IPS-18a (cell line): Measurements from ENCODE around the gene RING1.

Experiments used
- H3K27ac ChIP-seq: one replicate; pipeline ENCODE4 v1.5.1; 2013; ENCODE audit warnings: low read length
- H3K27me3 ChIP-seq: one replicate; pipeline ENCODE4 v1.6.1; 2013; ENCODE audit warnings: mild to moderate bottlenecking, low read length; ENCODE audit not compliant: control insufficient read depth, insufficient read depth
- H3K36me3 ChIP-seq: one replicate; pipeline ENCODE4 v1.6.1; 2013; ENCODE audit warnings: low read depth, low read length; ENCODE audit not compliant: control insufficient read depth
- H3K4me1 ChIP-seq: one replicate; pipeline ENCODE4 v1.6.1; 2013; ENCODE audit warnings: low read depth, low read length; ENCODE audit not compliant: control insufficient read depth
- H3K4me3 ChIP-seq: one replicate; pipeline ENCODE4 v1.5.1; 2013; ENCODE audit warnings: low read length
- H3K9ac ChIP-seq: one replicate; pipeline ENCODE4 v1.6.1; 2013; ENCODE audit warnings: mild to moderate bottlenecking, low read length, moderate library complexity
- H3K9me3 ChIP-seq: one replicate; pipeline ENCODE4 v1.6.1; 2013; ENCODE audit warnings: low read depth, low read length; ENCODE audit not compliant: control insufficient read depth

RING1 gene

GRCh38 chr6:33208091-33208967, at the start of gene RING1:
RING1 (plus strand) TSS chr6:33208500; CDS start chr6:33208823, 323 bp downstream.
- Histone ChIP-seq H3K27me3 (peaks cover 57% of the 10 kb centered on the region), H3K27ac (no peak within 1 kb of the TSS), H3K4me3 (peak within 1 kb of the TSS; percentile 80), H3K36me3 (peaks cover 12% of the 10 kb centered on the region), H3K4me1 (peaks cover 20% of the 10 kb centered on the region), H3K9me3 (no peaks in the 10 kb centered on the region), H3K9ac (peak within 1 kb of the TSS; percentile 74)

GRCh38 chr6:33160096-33160495, 48.2 kb upstream of the RING1 start:
- no peak overlapping the region for H3K27ac ChIP-seq
- peaks cover 10% of the 10 kb centered on the region for H3K4me1 ChIP-seq
- no peaks in the 10 kb centered on the region for H3K36me3 ChIP-seq

GRCh38 chr6:33160728-33161344, 47.5 kb upstream of the RING1 start:
- Histone ChIP-seq H3K9ac (no peak overlapping the region), H3K36me3 (no peaks in the 10 kb centered on the region), H3K4me1 (peaks cover 10% of the 10 kb centered on the region), H3K27me3 (peaks cover 16% of the 10 kb centered on the region), H3K27ac (no peak overlapping the region), H3K4me3 (peak overlapping the region; percentile 64), H3K9me3 (no peaks in the 10 kb centered on the region)

More at GRCh38 chr6:33160096-33160495, 48.2 kb upstream of the RING1 start:
- no peak overlapping the region for H3K4me3 ChIP-seq
- no peak overlapping the region for H3K9ac ChIP-seq
- no peaks in the 10 kb centered on the region for H3K9me3 ChIP-seq
- peaks cover 16% of the 10 kb centered on the region for H3K27me3 ChIP-seq

- no peaks in the 10 kb centered on the region for H3K36me3 ChIP-seq
- H3K27ac ChIP-seq: no peak overlapping the region
- H3K4me3 ChIP-seq: peak overlapping the region; percentile 64
- peaks cover 10% of the 10 kb centered on the region for H3K4me1 ChIP-seq
- peaks cover 16% of the 10 kb centered on the region for H3K27me3 ChIP-seq
- no peaks in the 10 kb centered on the region for H3K9me3 ChIP-seq
- peak overlapping the region; percentile 52 for H3K9ac ChIP-seq
Measured at GRCh38 chr6:33161354-33162331, 46.7 kb upstream of the RING1 start.

DNA sequence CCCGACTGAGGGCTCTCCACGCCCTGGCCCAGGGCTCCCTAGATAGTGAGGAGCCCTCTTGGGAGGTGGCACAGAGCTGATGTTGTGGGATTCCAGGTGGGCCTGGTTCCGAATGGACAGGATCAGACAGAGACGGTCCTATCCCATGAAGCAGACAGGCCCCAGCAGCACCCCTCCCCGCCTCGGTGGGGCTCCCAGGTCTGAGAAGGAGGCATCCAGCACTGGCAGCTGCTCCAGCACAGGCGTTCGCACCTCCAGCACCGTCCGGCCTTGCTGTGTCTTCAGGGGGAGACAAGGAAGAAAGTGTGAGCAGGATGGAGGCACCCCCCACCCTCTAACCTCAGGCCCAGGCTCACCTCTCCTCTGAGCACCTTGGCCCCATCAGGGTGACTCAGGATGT, 44.8 kb upstream of the RING1 start:
- no peaks in the 10 kb centered on the region for H3K36me3 ChIP-seq
- H3K9ac ChIP-seq: no peak overlapping the region
- peaks cover 16% of the 10 kb centered on the region for H3K27me3 ChIP-seq
- H3K27ac ChIP-seq: no peak overlapping the region
- H3K9me3 ChIP-seq: no peaks in the 10 kb centered on the region
- H3K4me1 ChIP-seq: peaks cover 10% of the 10 kb centered on the region
- no peak overlapping the region for H3K4me3 ChIP-seq

- no peak overlapping the region for H3K9ac ChIP-seq
- no peaks in the 10 kb centered on the region for H3K9me3 ChIP-seq
- H3K27me3 ChIP-seq: peaks cover 16% of the 10 kb centered on the region
- H3K4me1 ChIP-seq: peaks cover 10% of the 10 kb centered on the region
- H3K4me3 ChIP-seq: no peak overlapping the region
- H3K27ac ChIP-seq: no peak overlapping the region
- no peaks in the 10 kb centered on the region for H3K36me3 ChIP-seq
Measured at GRCh38 chr6:33164176-33164575, 44.1 kb upstream of the RING1 start.

DNA sequence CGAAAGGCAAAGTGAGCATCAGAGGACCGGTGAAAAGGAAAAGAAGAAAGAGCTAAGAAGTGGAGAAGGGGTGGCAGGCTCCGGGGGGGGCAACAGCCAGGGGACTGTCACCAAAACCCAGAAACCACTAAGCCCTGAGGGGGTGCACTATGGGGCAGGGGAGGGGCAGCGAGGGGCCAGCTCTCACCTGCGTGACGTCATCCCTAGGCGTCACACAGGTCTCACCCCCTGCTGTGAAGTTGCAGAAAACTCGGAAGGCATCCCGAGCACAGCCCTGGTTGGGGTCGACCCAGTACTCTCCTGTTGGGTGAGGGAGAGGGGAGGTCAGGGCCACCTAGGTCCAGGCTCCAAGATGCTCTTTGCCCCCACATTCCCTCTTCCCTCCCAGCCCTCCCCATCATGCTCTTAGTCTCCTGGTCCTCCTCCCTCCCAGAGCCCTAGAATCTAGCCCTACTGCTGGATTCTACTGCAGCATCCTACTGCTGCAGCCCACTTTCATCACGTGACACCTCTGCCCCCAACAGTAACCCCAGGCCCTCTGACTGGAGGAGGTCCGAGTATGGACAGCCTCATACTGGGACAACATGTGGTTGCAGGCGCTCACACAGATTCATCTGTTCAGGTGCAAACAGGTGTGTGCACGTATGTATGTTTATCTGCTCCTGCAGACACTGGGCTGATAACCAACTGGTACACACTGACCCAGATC, 43.5 kb upstream of the RING1 start:
- no peaks in the 10 kb centered on the region for H3K9me3 ChIP-seq
- no peak overlapping the region for H3K4me3 ChIP-seq
- H3K27ac ChIP-seq: no peak overlapping the region
- no peak overlapping the region for H3K9ac ChIP-seq
- peaks cover 10% of the 10 kb centered on the region for H3K4me1 ChIP-seq
- no peaks in the 10 kb centered on the region for H3K36me3 ChIP-seq
- peaks cover 16% of the 10 kb centered on the region for H3K27me3 ChIP-seq

GRCh38 chr6:33165581-33166258, 42.6 kb upstream of the RING1 start:
- peaks cover 16% of the 10 kb centered on the region for H3K27me3 ChIP-seq
- H3K4me1 ChIP-seq: peaks cover 10% of the 10 kb centered on the region
- H3K27ac ChIP-seq: no peak overlapping the region
- H3K9ac ChIP-seq: no peak overlapping the region
- no peaks in the 10 kb centered on the region for H3K36me3 ChIP-seq
- H3K4me3 ChIP-seq: no peak overlapping the region
- H3K9me3 ChIP-seq: no peaks in the 10 kb centered on the region

DNA sequence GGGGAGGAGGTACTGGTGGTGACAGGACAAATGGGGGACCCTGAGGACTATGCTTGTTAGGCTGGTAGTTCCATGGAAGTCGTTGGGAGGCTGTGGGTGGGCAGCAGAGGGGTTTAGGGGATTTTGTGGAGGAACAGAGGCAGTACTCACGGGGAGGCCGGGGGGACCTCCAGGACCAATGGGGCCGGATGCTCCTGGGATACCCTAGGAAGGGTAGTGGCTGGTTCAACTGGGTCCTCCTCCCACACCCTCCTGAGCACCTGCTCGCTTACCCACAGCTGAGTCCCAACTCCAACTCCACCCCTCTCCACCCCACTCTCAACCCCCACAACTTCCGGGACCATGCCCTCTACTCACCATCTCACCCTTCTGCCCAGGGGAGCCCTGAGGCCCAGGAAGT, 41.9 kb upstream of the RING1 start:
- H3K9me3 ChIP-seq: no peaks in the 10 kb centered on the region
- no peak overlapping the region for H3K4me3 ChIP-seq
- no peaks in the 10 kb centered on the region for H3K36me3 ChIP-seq
- H3K4me1 ChIP-seq: peaks cover 5% of the 10 kb centered on the region
- peaks cover 12% of the 10 kb centered on the region for H3K27me3 ChIP-seq
- no peak overlapping the region for H3K27ac ChIP-seq
- no peak overlapping the region for H3K9ac ChIP-seq

- Histone ChIP-seq H3K27ac (no peak overlapping the region), H3K9me3 (no peaks in the 10 kb centered on the region), H3K4me1 (peaks cover 4% of the 10 kb centered on the region), H3K9ac (no peak overlapping the region), H3K4me3 (no peak overlapping the region), H3K27me3 (peaks cover 10% of the 10 kb centered on the region), H3K36me3 (no peaks in the 10 kb centered on the region)
Measured at GRCh38 chr6:33166811-33167210, 41.5 kb upstream of the RING1 start.
